Activated CD8-positive, alpha-beta T cell treated with anti-CD3 and anti-CD28 coated beads for 36 hours (primary cell): ENCODE data around the gene LY6G5B. TPM values are rescaled to one million over a fixed set of nuclear protein-coding genes. Genes with fewer than 3 reads are reported as not detected.
A peak's percentile ranks its signal among the peaks of the same experiment; 100 is the strongest.

ENCODE experiments used
- ATAC-seq: fragments of 200-7000 bp; cut with Tn5 transposase; one replicate; pipeline ENCODE4 v1.10.0; 2021; ENCODE audit warnings: mild to moderate bottlenecking, moderate library complexity
- CTCF ChIA-PET: fragments of 350-600 bp; sonication (Branson Sonifier 250); formaldehyde crosslinking; loops from one replicate; lab custom pipeline; 2021; ENCODE audit warnings: antibody characterized with exemption; lab: Charles Lee
- POLR2A ChIA-PET: fragments of 350-600 bp; sonication (Branson Sonifier 250); formaldehyde crosslinking; loops from one replicate; lab custom pipeline; 2021; ENCODE audit warnings: antibody characterized with exemption; lab: Charles Lee
- DNase-seq: peaks from one replicate; pipeline ENCODE4 v3.0.0-alpha.2; 2020
- H3K27ac Mint-ChIP-seq: one replicate; pipeline ENCODE4 v1.8.0; 2021; ENCODE audit warnings: mild to moderate bottlenecking, mixed read lengths
- H3K27me3 Mint-ChIP-seq: one replicate; pipeline ENCODE4 v1.8.0; 2021; ENCODE audit warnings: mixed read lengths
- H3K36me3 Mint-ChIP-seq: one replicate; pipeline ENCODE4 v1.8.0; 2021; ENCODE audit warnings: low read depth, mixed read lengths
- H3K4me1 Mint-ChIP-seq: one replicate; pipeline ENCODE4 v1.8.0; 2021; ENCODE audit warnings: low read depth, mixed read lengths
- H3K4me3 Mint-ChIP-seq: one replicate; pipeline ENCODE4 v1.8.0; 2021; ENCODE audit warnings: mild to moderate bottlenecking, moderate library complexity, mixed read lengths
- H3K9me3 Mint-ChIP-seq: one replicate; pipeline ENCODE4 v1.8.0; 2021; ENCODE audit warnings: mixed read lengths
- CTCF ChIP-seq: fragments of 200-600 bp; IDR thresholded peaks from one replicate; pipeline ENCODE4 v1.8.0; 2022; ENCODE audit warnings: antibody characterized with exemption, mild to moderate bottlenecking
- intact Hi-C: fragments of 100-400 bp; cut with micrococcal nuclease; formaldehyde crosslinking; loops from one replicate; pipeline ENCODE4 v1.10.0; 2022
- total RNA-seq, 2 experiments: library from RNA; stranded (reverse); gene quantifications; one replicate each; pipeline ENCODE4 v1.2.3, GENCODE V29; 2021

LY6G5B gene
- total RNA-seq, 2 experiments from 2014 or later, result 14.7 to 16.1 TPM

- H3K36me3 Mint-ChIP-seq, result peaks cover 48% of the 10 kb centered on the region
- no peak overlapping the region for H3K4me3 Mint-ChIP-seq
- H3K27me3 Mint-ChIP-seq, result no peaks in the 10 kb centered on the region
- H3K4me1 Mint-ChIP-seq, result peaks cover 5% of the 10 kb centered on the region
- TF ChIP-seq CTCF, result no peak
- CTCF ChIA-PET, result interaction anchor here (1.6 kb wide), 1 partner anchor 11 kb away, joined by 4 read pairs; no protein-coding TSS in a partner anchor
- POLR2A ChIA-PET, result interaction anchor here (0.7 to 16.2 kb wide), 6 partner anchors 8 to 87 kb away, joined by 3 to 235 read pairs (median 6); partner anchors contain the start of genes BAG6 and GPANK1
- DNase-seq (no peak), ATAC-seq (no peak)
- H3K27ac Mint-ChIP-seq, result peak overlapping the region; percentile 32
- intact Hi-C loops, result no loop called here
- H3K9me3 Mint-ChIP-seq, result no peaks in the 10 kb centered on the region
Observed at GRCh38 chr6:31639043-31639442, 30.7 kb upstream of the LY6G5B start.

- ChIA-PET POLR2A (interaction anchor here (1.0 to 16.2 kb wide), 6 partner anchors 8 to 86 kb away, joined by 4 to 235 read pairs (median 7); partner anchors contain the start of genes BAG6, C6orf47 and GPANK1), CTCF (interaction anchor here (1.1 to 1.6 kb wide), 3 partner anchors 11 to 88 kb away, joined by 3 to 4 read pairs (median 3); partner anchors contain the start of gene LTB)
- TF ChIP-seq CTCF, result no peak
- DNase-seq (peak; percentile 49), ATAC-seq (peak; percentile 48)
- Mint-ChIP-seq H3K36me3 (peaks cover 46% of the 10 kb centered on the region), H3K4me1 (peaks cover 5% of the 10 kb centered on the region), H3K4me3 (no peak overlapping the region), H3K27ac (peak overlapping the region; percentile 74), H3K9me3 (no peaks in the 10 kb centered on the region), H3K27me3 (no peaks in the 10 kb centered on the region)
- intact Hi-C loops, result no loop called here
Observed at GRCh38 chr6:31639449-31639861, 30.3 kb upstream of the LY6G5B start.

- Mint-ChIP-seq H3K9me3 (no peaks in the 10 kb centered on the region), H3K27me3 (no peaks in the 10 kb centered on the region), H3K36me3 (peaks cover 49% of the 10 kb centered on the region), H3K27ac (peak overlapping the region; percentile 64), H3K4me1 (peaks cover 9% of the 10 kb centered on the region), H3K4me3 (no peak overlapping the region)
- POLR2A ChIA-PET, result interaction anchor here (0.7 to 16.2 kb wide), 7 partner anchors 11 to 60 kb away, joined by 3 to 235 read pairs (median 5); partner anchors contain the start of genes APOM, BAG6, C6orf47 and GPANK1
- TF ChIP-seq CTCF, result no peak
- ATAC-seq, result no peak
- intact Hi-C loops, result no loop called here
- CTCF ChIA-PET, result interaction anchor here (1.5 kb wide), 1 partner anchor 90 kb away, joined by 3 read pairs; no protein-coding TSS in a partner anchor
- DNase-seq, result no peak
Observed at GRCh38 chr6:31640612-31641011, 29.2 kb upstream of the LY6G5B start.

GRCh38 chr6:31641370-31641769, 28.4 kb upstream of the LY6G5B start:
- Mint-ChIP-seq H3K4me1 (peaks cover 9% of the 10 kb centered on the region), H3K27ac (peak overlapping the region; percentile 18), H3K9me3 (no peaks in the 10 kb centered on the region), H3K4me3 (no peak overlapping the region), H3K36me3 (peaks cover 50% of the 10 kb centered on the region), H3K27me3 (no peaks in the 10 kb centered on the region)
- CTCF ChIA-PET, result no interaction called here
- POLR2A ChIA-PET, result interaction anchor here (1.2 to 16.2 kb wide), 3 partner anchors 10 to 15 kb away, joined by 3 to 235 read pairs (median 62); partner anchors contain the start of genes APOM and BAG6
- no peak for ATAC-seq
- no peak for TF ChIP-seq CTCF
- no peak for DNase-seq
- intact Hi-C loops, result no loop called here
